MM.1S (cell line): ENCODE results near the gene EXOC1.

Experiments used
- EZH2 ChIP-seq: fragments of 300-600 bp; sonication (generic); optimal IDR thresholded peaks from 2 replicates; pipeline ENCODE3; 2017; ENCODE audit warnings: low read depth, mild to moderate bottlenecking, antibody characterized with exemption, low read length, mixed read lengths
- EZH2phosphoT487 ChIP-seq: fragments of 300-600 bp; sonication (generic); IDR thresholded peaks from 2 replicates; pipeline ENCODE4 v1.6.1; 2018; ENCODE audit warnings: antibody characterized with exemption, low read length
- TF ChIP-seq, protein P1 (sequence below): fragments of 300-600 bp; sonication (generic); IDR thresholded peaks from 2 replicates; pipeline ENCODE4 v1.5.1; 2016; ENCODE audit warnings: antibody characterized with exemption, low read length, mixed read lengths

GRCh38 chr4:55910140-55910539 is 56.7 kb downstream of the EXOC1 start:
- TF ChIP-seq, protein P1, sequence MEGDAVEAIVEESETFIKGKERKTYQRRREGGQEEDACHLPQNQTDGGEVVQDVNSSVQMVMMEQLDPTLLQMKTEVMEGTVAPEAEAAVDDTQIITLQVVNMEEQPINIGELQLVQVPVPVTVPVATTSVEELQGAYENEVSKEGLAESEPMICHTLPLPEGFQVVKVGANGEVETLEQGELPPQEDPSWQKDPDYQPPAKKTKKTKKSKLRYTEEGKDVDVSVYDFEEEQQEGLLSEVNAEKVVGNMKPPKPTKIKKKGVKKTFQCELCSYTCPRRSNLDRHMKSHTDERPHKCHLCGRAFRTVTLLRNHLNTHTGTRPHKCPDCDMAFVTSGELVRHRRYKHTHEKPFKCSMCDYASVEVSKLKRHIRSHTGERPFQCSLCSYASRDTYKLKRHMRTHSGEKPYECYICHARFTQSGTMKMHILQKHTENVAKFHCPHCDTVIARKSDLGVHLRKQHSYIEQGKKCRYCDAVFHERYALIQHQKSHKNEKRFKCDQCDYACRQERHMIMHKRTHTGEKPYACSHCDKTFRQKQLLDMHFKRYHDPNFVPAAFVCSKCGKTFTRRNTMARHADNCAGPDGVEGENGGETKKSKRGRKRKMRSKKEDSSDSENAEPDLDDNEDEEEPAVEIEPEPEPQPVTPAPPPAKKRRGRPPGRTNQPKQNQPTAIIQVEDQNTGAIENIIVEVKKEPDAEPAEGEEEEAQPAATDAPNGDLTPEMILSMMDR, result no peak
- TF ChIP-seq EZH2, result no peak
- no peak for TF ChIP-seq EZH2phosphoT487
